Measurements from ENCODE around the gene SLC22A4.

GRCh38 chr5:132344775-132345514, 50.8 kb downstream of the SLC22A4 start:
- no peak for TF ChIP-seq CTCF (IDR thresholded peaks at IDR 0.05; ENCODE audit: poor library complexity, severe bottlenecking)
- TF ChIP-seq RAD21 (conservative IDR thresholded peaks at IDR 0.05): no peak
- no peak for TF ChIP-seq MXI1 (conservative IDR thresholded peaks at IDR 0.05; ENCODE audit: poor library complexity, severe bottlenecking)
- no peak for TF ChIP-seq EP300 (conservative IDR thresholded peaks at IDR 0.05; ENCODE audit: poor library complexity, severe bottlenecking)
- no peak for TF ChIP-seq POLR2AphosphoS5 (IDR thresholded peaks at IDR 0.05)
- no peak for TF ChIP-seq EZH2 (IDR thresholded peaks at IDR 0.05; ENCODE audit: borderline replicate concordance, insufficient read depth, low read length, poor library complexity, severe bottlenecking)
- TF ChIP-seq REST (IDR thresholded peaks at IDR 0.05; ENCODE audit: borderline replicate concordance): no peak
- no peak for TF ChIP-seq SMC3 (conservative IDR thresholded peaks at IDR 0.05; ENCODE audit: poor library complexity)
